Measurements from ENCODE around the gene CPLX1.
"Not testable (repeated sequence)": the region's sequence is repeated elsewhere in the genome, so short reads cannot be mapped to it uniquely, and the experiment has no call there.

CPLX1 gene

DNA sequence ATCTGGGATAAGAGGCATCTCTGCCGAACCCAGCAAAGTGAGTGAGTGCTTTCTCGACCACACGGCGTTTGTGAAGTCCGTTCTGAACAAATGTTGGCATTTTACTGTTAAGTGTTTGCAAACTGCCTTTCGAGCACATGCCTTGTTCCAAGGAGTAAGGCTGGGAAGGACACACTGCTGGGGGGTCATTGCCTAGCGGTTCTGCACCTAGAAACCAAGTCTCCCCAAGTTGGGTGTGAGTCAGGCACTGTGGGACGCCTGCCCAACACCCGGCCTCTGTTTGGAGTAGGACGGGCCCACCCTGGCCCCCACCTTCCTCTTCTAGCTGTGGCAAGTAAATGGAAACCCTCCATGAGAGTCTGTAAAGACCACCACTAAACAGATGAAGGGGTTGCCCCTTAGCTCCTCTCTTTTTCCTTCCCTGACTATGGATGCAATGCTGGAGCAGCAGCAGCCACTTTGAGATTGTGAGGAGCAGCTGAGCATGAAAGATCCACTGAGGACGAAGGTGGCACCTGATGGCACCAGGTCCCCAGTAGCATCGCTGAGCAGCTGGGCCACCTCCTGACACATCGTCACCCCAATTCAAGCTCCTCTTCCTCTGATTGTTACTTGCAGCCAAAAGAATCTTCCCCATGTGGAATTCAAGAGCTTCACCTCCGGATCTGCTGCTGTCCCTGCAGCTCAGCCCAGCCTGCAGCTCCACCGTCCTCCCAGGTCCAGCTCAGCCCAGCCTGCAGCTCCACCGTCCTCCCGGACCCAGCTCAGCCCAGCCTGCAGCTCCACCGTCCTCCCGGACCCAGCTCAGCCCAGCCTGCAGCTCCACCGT lies 6.3 kb downstream of the CPLX1 start:
- no peak for DNase-seq (ENCODE audit: low read depth)

DNA sequence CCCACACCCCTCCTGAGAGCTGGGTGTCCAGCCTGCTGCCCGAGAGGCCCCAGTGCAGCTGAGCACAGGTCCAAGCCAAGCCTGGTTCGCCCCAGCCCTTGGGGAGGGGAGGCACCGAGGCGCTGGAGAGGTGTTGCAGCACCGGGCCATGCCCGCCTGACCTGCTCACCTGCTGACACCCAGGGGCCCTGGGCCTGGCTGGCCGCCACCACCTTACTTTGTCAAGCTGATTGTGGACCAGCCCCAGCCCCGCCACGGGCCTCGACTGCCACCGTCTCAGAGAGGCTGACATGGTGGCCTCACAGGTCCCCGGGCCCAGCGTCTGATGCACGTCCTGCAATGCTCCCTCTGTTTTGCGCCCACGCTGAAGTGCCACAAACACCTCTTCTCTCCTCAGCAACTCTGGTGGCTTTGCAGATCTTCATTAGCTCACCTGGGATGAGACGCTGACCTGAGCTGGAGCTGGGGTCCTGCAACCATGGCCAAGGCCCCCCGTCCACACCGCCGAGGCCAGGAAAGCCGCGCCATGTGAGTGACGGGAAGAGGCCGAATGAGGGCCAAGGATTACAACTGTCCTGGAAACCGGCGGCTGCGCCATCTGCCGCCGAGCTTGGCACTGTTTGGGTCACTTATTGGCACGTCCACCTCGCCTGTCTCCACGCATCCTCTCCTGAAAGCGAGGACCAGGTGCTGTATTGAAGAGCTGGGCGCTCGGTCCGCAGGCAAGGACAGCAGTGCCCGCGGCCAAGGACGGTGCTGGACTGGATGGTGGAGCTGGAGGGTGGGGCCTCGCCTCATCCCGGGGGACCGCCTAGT lies 7.6 kb downstream of the CPLX1 start:
- no peak for DNase-seq (ENCODE audit: low read depth)

- DNase-seq (ENCODE audit: low read depth): no peak
Measured at GRCh38 chr4:815464-816146, 10.3 kb downstream of the CPLX1 start.

DNA sequence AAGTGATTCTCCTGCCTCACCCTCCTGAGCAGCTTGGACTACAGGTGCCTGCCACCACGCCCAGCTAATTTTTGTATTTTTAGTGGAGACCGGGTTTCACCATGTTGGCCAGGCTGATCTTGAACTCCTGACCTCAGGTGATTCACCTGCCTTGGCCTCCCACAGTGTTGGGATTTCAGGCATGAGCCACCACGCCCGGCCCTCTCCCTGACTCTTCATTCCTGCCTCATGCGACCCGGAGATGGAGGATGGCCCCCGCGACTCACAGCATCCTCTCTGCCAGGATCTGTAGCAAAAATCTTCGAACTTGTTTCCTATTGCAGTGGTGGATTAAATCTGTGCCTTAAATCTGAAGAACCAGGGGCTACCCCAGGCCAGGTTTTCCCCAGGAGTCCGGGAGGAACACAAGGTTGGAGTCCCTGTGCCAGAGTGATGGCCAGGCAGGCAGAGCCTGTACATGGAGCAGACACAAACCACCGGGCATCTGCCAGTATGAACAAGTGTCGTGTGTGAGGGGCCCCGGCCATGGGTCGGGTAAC lies 11.5 kb downstream of the CPLX1 start:
- DNase-seq (ENCODE audit: low read depth): no peak

DNA sequence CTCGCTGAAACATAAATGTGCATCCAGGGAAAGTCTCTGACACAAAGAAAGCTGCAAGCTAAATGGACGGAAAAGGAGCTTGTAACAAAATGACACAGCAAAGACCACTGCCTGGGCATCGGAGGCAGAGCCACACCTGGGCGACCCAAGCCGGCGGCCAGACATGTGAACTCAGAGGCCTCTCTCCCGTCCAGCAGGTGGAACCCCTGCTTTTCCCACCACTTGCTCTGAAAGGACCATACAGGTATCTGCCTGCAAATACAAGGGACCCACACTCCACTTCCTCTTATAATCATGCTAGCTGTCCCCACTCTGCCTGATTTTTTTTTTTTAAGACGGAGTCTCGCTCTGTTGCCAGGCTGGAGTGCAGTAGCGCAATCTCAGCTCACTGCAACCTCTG lies 12.0 kb downstream of the CPLX1 start:
- no peak for DNase-seq (ENCODE audit: low read depth)

DNA sequence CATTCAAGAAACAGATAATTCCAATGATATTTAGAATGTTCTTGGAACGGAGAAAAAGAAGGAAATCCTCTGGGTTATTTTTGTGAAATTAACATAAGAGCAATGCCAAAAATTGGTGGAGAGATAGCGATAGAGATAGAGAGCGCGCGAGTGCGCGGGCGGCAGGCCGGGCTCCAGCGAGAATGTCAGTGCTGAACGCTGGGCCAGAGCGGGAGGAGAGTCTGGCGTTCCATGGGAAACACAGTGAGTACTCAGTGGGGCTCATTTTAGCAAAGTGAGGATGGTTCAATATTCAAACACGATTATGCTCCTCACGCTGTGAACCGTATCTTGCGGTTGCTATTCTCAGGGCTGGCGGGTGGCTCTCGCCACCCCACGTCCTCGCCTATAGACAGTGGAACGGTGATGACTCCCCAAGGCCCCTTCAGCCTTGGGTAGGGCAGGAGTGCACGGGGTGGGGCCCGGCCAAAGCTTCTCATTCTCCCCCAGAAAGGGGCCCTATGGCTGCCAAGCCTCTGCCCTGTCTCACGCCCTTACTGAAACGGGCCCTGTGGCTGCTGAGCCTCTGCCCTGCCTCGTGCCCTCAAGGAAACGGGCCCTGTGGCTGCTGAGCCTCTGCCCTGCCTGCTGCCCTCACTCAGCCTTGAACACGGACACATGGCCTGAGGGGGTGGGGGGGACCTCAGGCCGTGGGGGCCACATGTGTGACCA lies 16.9 kb downstream of the CPLX1 start:
- no peak for DNase-seq (ENCODE audit: low read depth)

GRCh38 chr4:807792-808191 lies 18.1 kb downstream of the CPLX1 start:
- no peak for DNase-seq (ENCODE audit: low read depth)

DNA sequence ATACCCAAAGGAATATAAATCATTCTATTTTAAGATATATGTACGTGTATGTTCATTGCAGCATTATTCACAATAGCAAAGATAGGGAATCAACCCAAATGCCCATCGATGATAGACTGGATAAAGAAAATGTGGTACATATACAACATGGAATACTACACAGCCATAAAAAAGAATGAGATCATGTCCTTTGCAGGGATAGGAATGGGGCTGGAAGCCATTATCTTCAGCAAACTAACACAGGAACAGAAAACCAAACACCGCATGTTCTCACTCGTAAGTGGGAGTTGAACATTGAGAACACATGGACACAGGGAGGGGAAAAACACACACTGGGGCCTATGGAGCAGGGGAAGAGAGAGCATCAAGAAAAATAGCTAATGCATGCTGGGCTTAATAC lies 18.9 kb downstream of the CPLX1 start:
- DNase-seq (ENCODE audit: low read depth): not testable (repeated sequence)

DNA sequence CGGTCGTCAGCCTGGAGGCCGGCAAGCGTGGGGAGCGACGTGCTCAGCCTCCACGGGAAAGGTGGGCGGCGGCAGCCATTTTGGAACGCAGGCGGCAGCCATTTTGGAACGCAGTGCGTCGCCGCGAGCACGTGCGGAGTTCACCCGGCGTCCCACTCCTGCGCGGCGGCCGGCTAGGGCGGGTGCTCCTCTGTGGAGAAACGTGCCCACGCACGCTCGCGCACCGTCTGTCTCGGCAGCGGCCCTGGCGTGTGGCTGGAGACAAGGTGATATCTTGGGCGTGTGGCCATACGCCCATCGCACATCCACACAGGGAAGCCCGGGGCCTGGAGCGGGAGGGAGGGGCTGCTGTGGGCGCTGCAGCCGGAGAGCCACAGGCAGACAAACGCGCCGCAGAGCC lies 21.1 kb downstream of the CPLX1 start:
- DNase-seq (ENCODE audit: low read depth): no peak

DNA sequence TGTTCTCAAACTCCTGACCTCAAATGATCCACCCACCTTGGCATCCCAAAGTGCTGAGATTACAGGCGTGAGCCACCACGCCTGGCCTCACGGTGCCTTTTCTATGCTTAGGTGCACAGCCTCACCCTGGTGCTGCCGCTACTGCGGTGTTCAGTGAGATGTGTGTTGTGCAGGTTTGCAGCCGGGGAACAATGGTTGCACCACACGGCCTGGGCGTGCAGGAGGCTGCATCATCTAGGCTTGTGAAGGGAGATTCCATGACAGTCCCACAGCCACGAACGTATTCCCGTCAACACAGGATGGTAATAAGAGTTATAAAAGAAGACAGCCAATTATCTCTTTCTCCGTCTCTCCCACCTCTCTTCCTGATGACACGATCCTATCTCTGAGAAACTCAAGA lies 22.0 kb downstream of the CPLX1 start:
- no peak for DNase-seq (ENCODE audit: low read depth)

GRCh38 chr4:801436-802124 lies 24.3 kb downstream of the CPLX1 start:
- no peak for DNase-seq (ENCODE audit: low read depth)

DNA sequence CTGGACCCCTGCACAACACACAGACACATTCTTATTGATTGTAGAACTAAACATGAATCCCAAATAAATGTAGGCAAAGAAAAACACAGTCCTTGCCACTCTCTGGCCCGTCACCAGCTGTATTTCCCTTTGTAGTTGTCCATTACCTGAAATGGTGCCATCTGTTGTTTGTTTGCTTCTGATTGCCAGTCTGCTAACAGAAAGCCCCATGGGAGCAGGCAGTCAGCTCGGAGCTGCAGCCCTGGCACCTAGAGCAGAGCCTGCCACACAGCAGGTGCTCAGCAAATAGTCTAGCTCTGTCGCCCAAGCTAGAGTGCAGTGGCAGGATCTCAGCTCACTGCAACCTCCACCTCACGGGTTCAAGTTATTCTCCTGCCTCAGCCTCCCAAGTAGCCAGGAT lies 28.9 kb downstream of the CPLX1 start:
- no peak for DNase-seq (ENCODE audit: low read depth)

DNA sequence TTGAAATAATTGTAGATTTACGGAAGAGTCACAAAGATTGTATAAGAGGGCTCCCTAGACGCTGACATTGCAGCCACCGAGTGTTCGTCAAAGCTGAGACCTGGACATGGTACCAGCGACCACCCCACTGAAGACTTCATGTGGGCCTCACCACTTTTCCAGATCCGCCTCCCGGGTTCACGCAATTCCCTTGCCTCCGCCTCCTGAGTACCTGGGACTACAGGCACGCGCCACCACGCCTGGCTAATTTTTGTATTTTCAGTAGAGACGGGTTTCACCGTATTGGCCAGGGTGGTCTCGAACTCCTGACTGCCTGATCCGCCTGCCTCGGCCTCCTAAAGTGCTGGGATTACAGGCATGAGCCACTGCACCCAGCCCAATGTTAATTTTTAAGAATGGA lies 29.7 kb downstream of the CPLX1 start:
- no peak for DNase-seq (ENCODE audit: low read depth)

DNA sequence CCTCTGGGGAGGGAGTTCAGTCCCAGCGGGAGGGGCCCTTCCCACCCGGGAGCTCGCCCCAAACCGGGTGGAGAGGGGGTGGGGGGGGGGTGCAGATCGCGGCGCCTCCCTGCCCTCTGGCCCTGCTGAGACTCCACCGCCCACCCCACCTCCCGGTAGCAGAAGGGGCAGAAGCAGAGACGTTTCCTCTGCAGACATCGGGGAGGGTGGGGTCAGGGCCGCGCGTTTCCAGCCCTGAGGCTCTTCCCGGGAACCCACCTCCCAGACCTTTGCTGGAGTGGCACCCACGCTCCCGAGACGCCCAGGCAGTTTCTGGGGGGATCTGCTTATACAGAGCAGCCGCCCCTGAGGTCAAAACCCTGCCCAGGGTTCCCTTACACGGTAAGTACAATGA lies 30.2 kb downstream of the CPLX1 start:
- no peak for DNase-seq (ENCODE audit: low read depth)

- no peak for DNase-seq (ENCODE audit: low read depth)
Measured at GRCh38 chr4:794900-795725, 30.8 kb downstream of the CPLX1 start.

GRCh38 chr4:793941-794621 lies 31.8 kb downstream of the CPLX1 start:
- DNase-seq (ENCODE audit: low read depth): no peak

GRCh38 chr4:793093-793861 lies 32.7 kb downstream of the CPLX1 start:
- DNase-seq (ENCODE audit: low read depth): no peak

DNA sequence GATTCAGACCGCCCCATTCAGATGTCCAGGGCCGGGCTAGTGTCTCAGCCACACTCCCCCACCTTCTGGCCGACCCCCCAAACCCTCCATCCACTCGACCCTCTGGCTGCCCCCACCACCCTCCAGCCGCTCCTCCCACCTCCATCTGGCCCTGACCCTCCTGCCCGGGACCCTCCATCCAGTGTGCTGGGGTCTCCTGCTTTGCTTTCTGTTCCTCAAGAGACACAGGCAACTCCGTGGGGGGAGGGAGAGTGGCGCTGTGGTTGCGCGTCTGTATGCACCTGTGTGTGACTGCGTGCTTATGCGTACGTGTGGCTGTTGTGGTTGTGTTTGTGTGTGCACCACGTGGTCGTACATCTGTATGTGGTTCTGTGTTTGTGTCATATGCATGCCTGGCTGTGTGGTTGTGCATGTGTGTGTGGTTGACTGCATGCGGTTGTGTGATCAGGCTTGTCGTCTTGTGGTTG lies 33.3 kb downstream of the CPLX1 start:
- no peak for DNase-seq (ENCODE audit: low read depth)

Measured in fibroblast of the conjunctiva (primary cell).